ENCODE measurements around the gene SLC44A4. TPM values are rescaled to one million over a fixed set of nuclear protein-coding genes. Genes with fewer than 3 reads are reported as not detected.
A peak's percentile ranks its signal among the peaks of the same experiment; 100 is the strongest.

Gene SLC44A4
- total and polyA plus RNA-seq, 9 of the 15 experiments (the other 6 are each of a cell fraction or from before 2014, with no cell fraction given) = 7.9 to 18.6 (median 11.2) TPM

DNA sequence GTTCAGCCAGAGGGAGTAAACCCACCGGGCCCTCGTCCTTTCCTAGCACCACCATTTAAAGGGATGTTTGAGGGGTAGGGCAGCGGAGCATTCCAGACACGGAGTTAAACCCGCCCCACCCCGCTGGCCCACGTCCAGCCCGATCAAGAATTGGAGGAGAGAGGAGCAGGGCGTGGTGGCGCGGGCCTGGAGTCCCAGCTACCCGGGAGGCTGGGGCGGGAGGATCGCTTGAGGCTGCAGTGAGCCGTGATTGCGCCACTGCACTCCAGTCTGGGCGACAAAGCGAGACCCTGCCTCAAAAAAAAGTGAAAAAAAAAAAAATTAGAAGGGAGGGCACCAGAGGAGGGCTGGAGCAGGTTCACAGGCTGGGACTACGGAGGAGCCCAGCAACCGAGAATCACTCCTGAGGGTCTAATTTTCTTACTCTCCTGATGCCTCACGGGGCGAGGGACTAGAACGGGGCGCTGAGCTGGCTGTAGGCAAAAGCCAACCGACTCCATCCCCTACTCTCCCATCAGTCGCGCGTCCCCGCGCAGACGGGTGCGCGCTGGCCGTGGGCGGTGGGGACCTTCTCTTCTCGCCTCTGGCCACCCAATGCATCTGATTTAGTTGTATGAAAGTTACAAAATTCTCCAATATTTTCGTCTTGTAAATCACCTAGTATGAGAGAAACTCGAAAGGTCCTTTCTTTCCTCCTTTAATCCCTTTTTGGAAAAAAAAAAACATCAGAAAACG, 57.3 kb downstream of the SLC44A4 start (continued):
- TF ChIP-seq MEIS2 (IDR thresholded peaks at IDR 0.05; ENCODE audit: partially characterized antibody) (no peak), TCF7 (IDR thresholded peaks at IDR 0.05; ENCODE audit: borderline replicate concordance) (peak; percentile 86), KLF1 (tag; IDR thresholded peaks at IDR 0.05) (peak; percentile 86), CXXC5 (CRISPR knock-in tag; IDR thresholded peaks at IDR 0.05) (peak; percentile 71), SREBF2 (CRISPR knock-in tag; IDR thresholded peaks at IDR 0.05) (peak; percentile 80; the same call in 1 of the 2 replicates), SUPT5H (IDR thresholded peaks at IDR 0.05) (peak; percentile 58), ZNF212 (CRISPR knock-in tag; IDR thresholded peaks at IDR 0.05) (no peak), HDAC8 (tag; IDR thresholded peaks at IDR 0.05) (peak; percentile 72; the same call in 1 of the 2 replicates), NR1H2 (CRISPR knock-in tag; IDR thresholded peaks at IDR 0.05) (peak; percentile 11; the same call in 1 of the 2 replicates), MYC (IDR thresholded peaks at IDR 0.05; ENCODE audit: low read depth, low read length) (no peak; the same call in 1 of the 2 replicates), MYC (CRISPR knock-in tag; IDR thresholded peaks at IDR 0.05; ENCODE audit: borderline replicate concordance, low read depth) (peak; percentile 77; the same call in 1 of the 2 replicates), ZNF589 (CRISPR knock-in tag; IDR thresholded peaks at IDR 0.05; ENCODE audit: low read depth) (peak; percentile 82; the same call in 1 of the 2 replicates), ZC3H8 (IDR thresholded peaks at IDR 0.05) (0 out of 2 replicates have a peak, but pooled peaks have one; percentile 84), POLR2A (conservative IDR thresholded peaks at IDR 0.05) (no peak; the same call in 1 of the 2 replicates), NRF1 (conservative IDR thresholded peaks at IDR 0.05 in 1 of 2, IDR thresholded peaks at IDR 0.05 in 1 of 2) (peak; percentile 88 to 89), ZNF644 (tag; IDR thresholded peaks at IDR 0.05; ENCODE audit: low read depth) (peak; percentile 31; the same call in 1 of the 2 replicates)
- TF ChIP-seq, protein P1, sequence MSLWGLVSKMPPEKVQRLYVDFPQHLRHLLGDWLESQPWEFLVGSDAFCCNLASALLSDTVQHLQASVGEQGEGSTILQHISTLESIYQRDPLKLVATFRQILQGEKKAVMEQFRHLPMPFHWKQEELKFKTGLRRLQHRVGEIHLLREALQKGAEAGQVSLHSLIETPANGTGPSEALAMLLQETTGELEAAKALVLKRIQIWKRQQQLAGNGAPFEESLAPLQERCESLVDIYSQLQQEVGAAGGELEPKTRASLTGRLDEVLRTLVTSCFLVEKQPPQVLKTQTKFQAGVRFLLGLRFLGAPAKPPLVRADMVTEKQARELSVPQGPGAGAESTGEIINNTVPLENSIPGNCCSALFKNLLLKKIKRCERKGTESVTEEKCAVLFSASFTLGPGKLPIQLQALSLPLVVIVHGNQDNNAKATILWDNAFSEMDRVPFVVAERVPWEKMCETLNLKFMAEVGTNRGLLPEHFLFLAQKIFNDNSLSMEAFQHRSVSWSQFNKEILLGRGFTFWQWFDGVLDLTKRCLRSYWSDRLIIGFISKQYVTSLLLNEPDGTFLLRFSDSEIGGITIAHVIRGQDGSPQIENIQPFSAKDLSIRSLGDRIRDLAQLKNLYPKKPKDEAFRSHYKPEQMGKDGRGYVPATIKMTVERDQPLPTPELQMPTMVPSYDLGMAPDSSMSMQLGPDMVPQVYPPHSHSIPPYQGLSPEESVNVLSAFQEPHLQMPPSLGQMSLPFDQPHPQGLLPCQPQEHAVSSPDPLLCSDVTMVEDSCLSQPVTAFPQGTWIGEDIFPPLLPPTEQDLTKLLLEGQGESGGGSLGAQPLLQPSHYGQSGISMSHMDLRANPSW (CRISPR knock-in tag; IDR thresholded peaks at IDR 0.05) = peak; percentile 88
- TF ChIP-seq, protein P2, sequence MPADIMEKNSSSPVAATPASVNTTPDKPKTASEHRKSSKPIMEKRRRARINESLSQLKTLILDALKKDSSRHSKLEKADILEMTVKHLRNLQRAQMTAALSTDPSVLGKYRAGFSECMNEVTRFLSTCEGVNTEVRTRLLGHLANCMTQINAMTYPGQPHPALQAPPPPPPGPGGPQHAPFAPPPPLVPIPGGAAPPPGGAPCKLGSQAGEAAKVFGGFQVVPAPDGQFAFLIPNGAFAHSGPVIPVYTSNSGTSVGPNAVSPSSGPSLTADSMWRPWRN (IDR thresholded peaks at IDR 0.05; ENCODE audit: low read depth) = no peak
- TF ChIP-seq, protein P3, sequence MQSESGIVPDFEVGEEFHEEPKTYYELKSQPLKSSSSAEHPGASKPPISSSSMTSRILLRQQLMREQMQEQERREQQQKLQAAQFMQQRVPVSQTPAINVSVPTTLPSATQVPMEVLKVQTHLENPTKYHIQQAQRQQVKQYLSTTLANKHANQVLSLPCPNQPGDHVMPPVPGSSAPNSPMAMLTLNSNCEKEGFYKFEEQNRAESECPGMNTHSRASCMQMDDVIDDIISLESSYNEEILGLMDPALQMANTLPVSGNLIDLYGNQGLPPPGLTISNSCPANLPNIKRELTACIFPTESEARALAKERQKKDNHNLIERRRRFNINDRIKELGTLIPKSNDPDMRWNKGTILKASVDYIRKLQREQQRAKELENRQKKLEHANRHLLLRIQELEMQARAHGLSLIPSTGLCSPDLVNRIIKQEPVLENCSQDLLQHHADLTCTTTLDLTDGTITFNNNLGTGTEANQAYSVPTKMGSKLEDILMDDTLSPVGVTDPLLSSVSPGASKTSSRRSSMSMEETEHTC (IDR thresholded peaks at IDR 0.05) = 0 out of 2 replicates have a peak, but pooled peaks have one; percentile 41
- TF ChIP-seq, protein P4, sequence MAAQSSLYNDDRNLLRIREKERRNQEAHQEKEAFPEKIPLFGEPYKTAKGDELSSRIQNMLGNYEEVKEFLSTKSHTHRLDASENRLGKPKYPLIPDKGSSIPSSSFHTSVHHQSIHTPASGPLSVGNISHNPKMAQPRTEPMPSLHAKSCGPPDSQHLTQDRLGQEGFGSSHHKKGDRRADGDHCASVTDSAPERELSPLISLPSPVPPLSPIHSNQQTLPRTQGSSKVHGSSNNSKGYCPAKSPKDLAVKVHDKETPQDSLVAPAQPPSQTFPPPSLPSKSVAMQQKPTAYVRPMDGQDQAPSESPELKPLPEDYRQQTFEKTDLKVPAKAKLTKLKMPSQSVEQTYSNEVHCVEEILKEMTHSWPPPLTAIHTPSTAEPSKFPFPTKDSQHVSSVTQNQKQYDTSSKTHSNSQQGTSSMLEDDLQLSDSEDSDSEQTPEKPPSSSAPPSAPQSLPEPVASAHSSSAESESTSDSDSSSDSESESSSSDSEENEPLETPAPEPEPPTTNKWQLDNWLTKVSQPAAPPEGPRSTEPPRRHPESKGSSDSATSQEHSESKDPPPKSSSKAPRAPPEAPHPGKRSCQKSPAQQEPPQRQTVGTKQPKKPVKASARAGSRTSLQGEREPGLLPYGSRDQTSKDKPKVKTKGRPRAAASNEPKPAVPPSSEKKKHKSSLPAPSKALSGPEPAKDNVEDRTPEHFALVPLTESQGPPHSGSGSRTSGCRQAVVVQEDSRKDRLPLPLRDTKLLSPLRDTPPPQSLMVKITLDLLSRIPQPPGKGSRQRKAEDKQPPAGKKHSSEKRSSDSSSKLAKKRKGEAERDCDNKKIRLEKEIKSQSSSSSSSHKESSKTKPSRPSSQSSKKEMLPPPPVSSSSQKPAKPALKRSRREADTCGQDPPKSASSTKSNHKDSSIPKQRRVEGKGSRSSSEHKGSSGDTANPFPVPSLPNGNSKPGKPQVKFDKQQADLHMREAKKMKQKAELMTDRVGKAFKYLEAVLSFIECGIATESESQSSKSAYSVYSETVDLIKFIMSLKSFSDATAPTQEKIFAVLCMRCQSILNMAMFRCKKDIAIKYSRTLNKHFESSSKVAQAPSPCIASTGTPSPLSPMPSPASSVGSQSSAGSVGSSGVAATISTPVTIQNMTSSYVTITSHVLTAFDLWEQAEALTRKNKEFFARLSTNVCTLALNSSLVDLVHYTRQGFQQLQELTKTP (IDR thresholded peaks at IDR 0.05; ENCODE audit: low read depth in 1 of 2, partially characterized antibody in 2 of 2) = peak in 1 of 2 experiments; percentile 73
